ENCODE results near the gene FAM131C.

FAM131C gene

DNA sequence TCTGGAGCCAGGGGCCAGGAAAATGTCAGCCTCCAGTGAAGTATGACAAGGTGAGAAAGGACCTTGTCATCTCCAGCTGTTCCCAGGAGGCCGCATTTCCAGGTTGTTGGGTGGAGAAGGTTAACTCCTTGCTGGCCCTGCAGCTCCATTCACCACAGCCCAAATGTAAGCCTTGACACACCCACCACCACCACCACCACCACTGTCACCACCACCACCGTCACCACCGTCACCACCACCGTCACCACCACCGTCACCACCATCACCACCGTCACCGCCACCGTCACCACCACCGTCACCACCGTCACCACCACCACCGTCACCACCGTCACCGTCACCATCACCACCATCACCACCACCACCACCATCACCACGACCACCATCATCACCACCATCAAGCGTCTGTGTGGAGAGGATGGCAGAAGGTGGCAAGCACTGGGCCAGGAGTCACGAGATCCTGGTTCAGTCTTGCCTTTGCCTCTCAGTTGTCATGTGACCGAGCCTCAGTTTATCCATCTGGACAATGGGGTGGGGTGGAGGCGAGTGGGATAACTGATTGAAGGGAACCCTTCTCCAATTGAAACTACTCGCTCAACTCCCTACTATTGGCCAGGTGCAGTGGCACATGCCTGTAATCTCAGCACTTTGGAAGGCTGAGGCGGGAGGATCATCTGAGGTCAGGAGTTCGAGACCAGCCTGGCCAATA lies 21.2 kb upstream of the FAM131C start:
- DNase-seq (ENCODE audit: low read depth): no peak
- no peak overlapping the region for H3K4me3 ChIP-seq (ENCODE audit: low read depth, low read length)
- TF ChIP-seq, protein P1, sequence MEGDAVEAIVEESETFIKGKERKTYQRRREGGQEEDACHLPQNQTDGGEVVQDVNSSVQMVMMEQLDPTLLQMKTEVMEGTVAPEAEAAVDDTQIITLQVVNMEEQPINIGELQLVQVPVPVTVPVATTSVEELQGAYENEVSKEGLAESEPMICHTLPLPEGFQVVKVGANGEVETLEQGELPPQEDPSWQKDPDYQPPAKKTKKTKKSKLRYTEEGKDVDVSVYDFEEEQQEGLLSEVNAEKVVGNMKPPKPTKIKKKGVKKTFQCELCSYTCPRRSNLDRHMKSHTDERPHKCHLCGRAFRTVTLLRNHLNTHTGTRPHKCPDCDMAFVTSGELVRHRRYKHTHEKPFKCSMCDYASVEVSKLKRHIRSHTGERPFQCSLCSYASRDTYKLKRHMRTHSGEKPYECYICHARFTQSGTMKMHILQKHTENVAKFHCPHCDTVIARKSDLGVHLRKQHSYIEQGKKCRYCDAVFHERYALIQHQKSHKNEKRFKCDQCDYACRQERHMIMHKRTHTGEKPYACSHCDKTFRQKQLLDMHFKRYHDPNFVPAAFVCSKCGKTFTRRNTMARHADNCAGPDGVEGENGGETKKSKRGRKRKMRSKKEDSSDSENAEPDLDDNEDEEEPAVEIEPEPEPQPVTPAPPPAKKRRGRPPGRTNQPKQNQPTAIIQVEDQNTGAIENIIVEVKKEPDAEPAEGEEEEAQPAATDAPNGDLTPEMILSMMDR (IDR thresholded peaks at IDR 0.05; ENCODE audit: low read depth, low read length): no peak
- TF ChIP-seq MYC (IDR thresholded peaks at IDR 0.05; ENCODE audit: low read depth, low read length) (no peak), POLR2A (IDR thresholded peaks at IDR 0.05; ENCODE audit: extremely low read depth, insufficient read length) (no peak)
- TF ChIP-seq, protein P2, sequence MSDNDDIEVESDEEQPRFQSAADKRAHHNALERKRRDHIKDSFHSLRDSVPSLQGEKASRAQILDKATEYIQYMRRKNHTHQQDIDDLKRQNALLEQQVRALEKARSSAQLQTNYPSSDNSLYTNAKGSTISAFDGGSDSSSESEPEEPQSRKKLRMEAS (IDR thresholded peaks at IDR 0.05; ENCODE audit: low read depth, low read length): no peak

DNA sequence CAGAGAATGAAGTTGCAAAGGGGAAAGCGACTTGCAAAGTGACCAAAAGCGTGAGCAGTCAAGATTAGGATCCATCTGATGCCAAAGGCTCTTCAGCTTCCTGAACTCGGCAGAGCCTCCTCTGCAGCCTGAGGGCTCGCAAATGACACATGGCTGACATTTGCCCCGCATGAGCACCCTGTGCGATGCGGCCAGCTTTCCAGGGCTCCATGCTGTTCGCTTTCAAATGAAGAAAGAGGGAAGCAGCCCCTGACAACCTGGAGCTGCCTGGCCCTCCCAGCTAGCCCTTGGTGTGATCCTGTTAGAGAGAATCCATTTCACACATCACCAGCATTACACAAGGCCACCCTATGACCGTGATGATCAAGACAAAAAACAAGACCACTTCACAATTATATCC lies 20.2 kb upstream of the FAM131C start:
- TF ChIP-seq, protein P2 (IDR thresholded peaks at IDR 0.05; ENCODE audit: low read depth, low read length): no peak
- TF ChIP-seq MYC (IDR thresholded peaks at IDR 0.05; ENCODE audit: low read depth, low read length) (no peak), POLR2A (IDR thresholded peaks at IDR 0.05; ENCODE audit: extremely low read depth, insufficient read length) (no peak)
- TF ChIP-seq, protein P1 (IDR thresholded peaks at IDR 0.05; ENCODE audit: low read depth, low read length): no peak
- DNase-seq (ENCODE audit: low read depth): no peak
- H3K4me3 ChIP-seq (ENCODE audit: low read depth, low read length): no peak overlapping the region

DNA sequence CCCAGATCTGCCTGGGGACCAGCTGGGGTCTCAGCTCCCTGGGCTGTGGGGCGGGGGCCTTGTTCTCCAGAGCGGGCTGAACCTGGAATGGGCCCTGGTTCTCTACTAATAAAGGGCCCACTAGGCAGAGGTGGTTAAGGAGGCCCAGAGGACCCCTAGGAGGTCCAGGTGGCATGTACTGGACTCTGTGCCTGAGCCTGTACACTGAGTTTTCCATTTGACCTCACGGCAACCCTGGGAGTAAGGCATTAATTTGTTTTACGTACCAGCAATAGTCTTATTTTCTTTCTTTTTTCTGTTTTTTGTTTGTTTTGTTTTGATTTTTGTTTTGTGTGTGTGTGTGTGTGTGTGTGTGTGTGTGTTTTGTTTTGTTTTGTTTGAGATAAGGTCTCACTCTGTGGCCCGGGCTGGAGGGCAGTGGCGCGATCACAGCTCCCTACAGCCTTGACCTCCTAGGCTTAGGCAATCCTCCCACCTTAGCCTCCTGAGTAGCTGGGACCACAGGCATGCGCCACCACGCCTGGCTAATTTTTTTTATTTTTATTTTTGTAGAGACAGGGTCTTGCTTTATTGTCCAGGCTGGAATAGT lies 19.6 kb upstream of the FAM131C start:
- no peak overlapping the region for H3K4me3 ChIP-seq (ENCODE audit: low read depth, low read length)
- TF ChIP-seq POLR2A (IDR thresholded peaks at IDR 0.05; ENCODE audit: extremely low read depth, insufficient read length) (no peak), MYC (IDR thresholded peaks at IDR 0.05; ENCODE audit: low read depth, low read length) (no peak)
- TF ChIP-seq, protein P1 (IDR thresholded peaks at IDR 0.05; ENCODE audit: low read depth, low read length): no peak
- TF ChIP-seq, protein P2 (IDR thresholded peaks at IDR 0.05; ENCODE audit: low read depth, low read length): no peak
- no peak for DNase-seq (ENCODE audit: low read depth)

DNA sequence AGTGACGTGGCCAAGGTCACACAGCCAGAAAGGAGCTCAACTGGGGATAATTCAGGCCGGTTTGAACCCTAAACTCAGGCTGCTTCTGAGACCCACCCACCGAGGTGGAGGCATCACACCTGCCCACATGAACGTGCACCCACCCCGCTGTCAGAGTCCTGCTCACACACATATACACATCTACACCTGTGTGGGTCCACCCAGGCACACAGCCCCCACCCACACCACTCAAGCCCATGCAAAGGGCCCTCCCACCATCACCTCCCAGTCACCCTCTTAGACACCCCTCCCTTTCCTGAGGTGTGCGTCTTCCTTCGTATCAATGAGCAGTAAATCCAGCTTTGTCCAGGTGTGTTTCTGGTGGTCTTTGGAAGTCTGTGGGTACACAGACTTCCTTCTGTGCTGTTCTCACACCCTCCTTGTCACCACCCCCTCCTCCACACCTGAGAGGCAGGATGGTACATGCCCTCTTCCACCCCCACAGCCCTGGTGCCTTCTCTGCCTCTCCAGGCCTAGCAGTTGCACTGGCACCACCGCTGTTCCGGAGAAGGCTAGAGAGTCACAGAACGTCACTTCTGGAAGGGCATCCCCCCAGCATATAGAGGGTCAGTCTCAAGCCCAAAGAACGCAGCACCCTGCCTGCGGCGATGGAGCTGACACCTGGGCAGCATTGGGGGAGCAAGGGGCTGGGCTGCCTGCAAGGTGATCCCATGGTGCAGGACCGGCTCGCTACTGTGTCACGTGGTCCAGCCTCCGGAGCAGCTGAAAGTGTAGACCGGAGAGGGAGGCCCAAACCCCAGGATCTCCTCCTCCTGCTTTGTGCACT lies 18.9 kb upstream of the FAM131C start:
- TF ChIP-seq POLR2A (IDR thresholded peaks at IDR 0.05; ENCODE audit: extremely low read depth, insufficient read length): no peak
- TF ChIP-seq, protein P1 (IDR thresholded peaks at IDR 0.05; ENCODE audit: low read depth, low read length): no peak
- TF ChIP-seq MYC (IDR thresholded peaks at IDR 0.05; ENCODE audit: low read depth, low read length): no peak
- TF ChIP-seq, protein P2 (IDR thresholded peaks at IDR 0.05; ENCODE audit: low read depth, low read length): no peak
- no peak for DNase-seq (ENCODE audit: low read depth)
- no peak overlapping the region for H3K4me3 ChIP-seq (ENCODE audit: low read depth, low read length)

DNA sequence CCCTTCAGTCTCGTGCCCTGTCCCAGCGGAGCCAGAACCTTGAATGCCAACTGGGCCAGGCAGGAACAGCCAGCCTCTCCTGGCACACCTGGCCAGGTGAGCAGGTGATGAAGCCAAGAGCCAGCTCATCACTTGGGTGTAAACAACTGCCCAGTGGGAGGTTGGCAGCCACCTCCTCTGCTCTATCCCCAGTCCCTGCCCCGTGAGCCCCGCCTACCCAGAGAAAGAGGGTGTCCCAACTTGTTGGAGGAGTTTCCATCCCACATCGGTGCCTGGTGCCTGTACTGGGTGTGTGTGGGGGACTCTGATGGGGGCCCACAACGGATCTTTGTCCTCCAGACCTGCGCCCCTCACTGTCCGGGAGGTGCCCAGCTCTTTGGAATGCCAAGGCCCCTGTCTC lies 17.8 kb upstream of the FAM131C start:
- TF ChIP-seq, protein P1 (IDR thresholded peaks at IDR 0.05; ENCODE audit: low read depth, low read length): no peak
- TF ChIP-seq POLR2A (IDR thresholded peaks at IDR 0.05; ENCODE audit: extremely low read depth, insufficient read length) (no peak), MYC (IDR thresholded peaks at IDR 0.05; ENCODE audit: low read depth, low read length) (no peak)
- TF ChIP-seq, protein P2 (IDR thresholded peaks at IDR 0.05; ENCODE audit: low read depth, low read length): no peak

More for the DNA sequence above, 17.8 kb upstream of the FAM131C start:
- DNase-seq (ENCODE audit: low read depth): no peak
- no peak overlapping the region for H3K4me3 ChIP-seq (ENCODE audit: low read depth, low read length)

All from NB4 (cell line).